WTC11 (cell line): ENCODE results near the gene CDIP1. TPM values are rescaled to one million over a fixed set of nuclear protein-coding genes. Genes with fewer than 3 reads are reported as not detected.

Experiments used
- ATAC-seq: fragments of 200-7000 bp; cut with Tn5 transposase; 2 replicates; pipeline ENCODE4 v1.10.0; 2021; ENCODE audit warnings: mild to moderate bottlenecking, moderate library complexity
- CTCF ChIA-PET: fragments of 300-600 bp; sonication (Branson Sonifier 250); formaldehyde crosslinking; loops from one replicate; lab custom pipeline; 2021; ENCODE audit warnings: antibody characterized with exemption; lab: Charles Lee
- POLR2A ChIA-PET: fragments of 350-600 bp; sonication (Branson Sonifier 250); formaldehyde crosslinking; loops from one replicate; lab custom pipeline; 2021; ENCODE audit warnings: antibody characterized with exemption; lab: Charles Lee
- DNase-seq: peaks from one replicate; pipeline ENCODE4 v3.0.0; 2021; ENCODE audit warnings: low spot score
- H3K27ac Mint-ChIP-seq: 2 replicates; pipeline ENCODE4 v1.8.0; 2021; ENCODE audit warnings: mixed read lengths
- H3K27me3 Mint-ChIP-seq: 2 replicates; pipeline ENCODE4 v1.8.0; 2021; ENCODE audit warnings: low read depth, mild to moderate bottlenecking, moderate library complexity, mixed read lengths
- H3K36me3 Mint-ChIP-seq: 2 replicates; pipeline ENCODE4 v1.8.0; 2021; ENCODE audit warnings: mixed read lengths
- H3K4me1 Mint-ChIP-seq: 2 replicates; pipeline ENCODE4 v1.8.0; 2022; ENCODE audit warnings: mixed read lengths
- H3K4me3 Mint-ChIP-seq: 2 replicates; pipeline ENCODE4 v1.8.0; 2021; ENCODE audit warnings: mild to moderate bottlenecking, moderate library complexity, mixed read lengths
- H3K9me3 Mint-ChIP-seq: 2 replicates; pipeline ENCODE4 v1.8.0; 2021; ENCODE audit warnings: mixed read lengths
- ATF1 ChIP-seq: sonication (generic); formaldehyde crosslinking; IDR thresholded peaks from 2 replicates; pipeline ENCODE4 v1.8.1; 2023; ENCODE audit warnings: mild to moderate bottlenecking, moderate library complexity, missing genetic modification reagents
- CREM ChIP-seq: sonication (generic); formaldehyde crosslinking; IDR thresholded peaks from 2 replicates; pipeline ENCODE4 v1.8.1; 2022; ENCODE audit warnings: mild to moderate bottlenecking, missing genetic modification reagents, moderate library complexity
- ELF4 ChIP-seq: sonication (generic); formaldehyde crosslinking; IDR thresholded peaks from 2 replicates; pipeline ENCODE4 v1.8.1; 2022; ENCODE audit warnings: low read depth, mild to moderate bottlenecking, moderate library complexity, missing genetic modification reagents
- FOXP1 ChIP-seq: sonication (generic); formaldehyde crosslinking; IDR thresholded peaks from 2 replicates; pipeline ENCODE4 v1.8.0; 2022; ENCODE audit warnings: missing genetic modification reagents, mild to moderate bottlenecking, moderate library complexity, borderline replicate concordance
- HMGA2 ChIP-seq: fragments of 250-450 bp; sonication (Bioruptor Pico); IDR thresholded peaks from 2 replicates; pipeline ENCODE4 v1.4.0; 2021; ENCODE audit warnings: mild to moderate bottlenecking, moderate library complexity
- NFE2L1 ChIP-seq: sonication (generic); formaldehyde crosslinking; IDR thresholded peaks from 2 replicates; pipeline ENCODE4 v1.8.1; 2023; ENCODE audit warnings: missing genetic modification reagents
- NR1H2 ChIP-seq: sonication (generic); formaldehyde crosslinking; IDR thresholded peaks from 2 replicates; pipeline ENCODE4 v1.9.0; 2021; ENCODE audit warnings: mild to moderate bottlenecking, moderate library complexity, missing genetic modification reagents
- PRRX2 ChIP-seq: fragments of 250-450 bp; sonication (Bioruptor Pico); IDR thresholded peaks from 2 replicates; pipeline ENCODE4 v1.8.0; 2021; ENCODE audit warnings: mild to moderate bottlenecking
- RELA ChIP-seq: sonication (generic); formaldehyde crosslinking; IDR thresholded peaks from 2 replicates; pipeline ENCODE4 v1.8.1; 2022; ENCODE audit warnings: missing genetic modification reagents, mild to moderate bottlenecking, borderline replicate concordance
- RORB ChIP-seq: fragments of 250-450 bp; sonication (Bioruptor Pico); IDR thresholded peaks from 2 replicates; pipeline ENCODE4 v1.9.0; 2021; ENCODE audit warnings: mild to moderate bottlenecking
- SMAD4 ChIP-seq: sonication (generic); formaldehyde crosslinking; IDR thresholded peaks from 2 replicates; pipeline ENCODE4 v1.8.0; 2022; ENCODE audit warnings: mild to moderate bottlenecking, missing genetic modification reagents
- SOX15 ChIP-seq: fragments of 250-450 bp; sonication (Bioruptor Pico); IDR thresholded peaks from 2 replicates; pipeline ENCODE4 v1.9.0; 2021; ENCODE audit warnings: mild to moderate bottlenecking
- TP53 ChIP-seq: sonication (generic); formaldehyde crosslinking; IDR thresholded peaks from 2 replicates; pipeline ENCODE4 v1.8.1; 2023; ENCODE audit warnings: mild to moderate bottlenecking, missing genetic modification reagents
- ZNF263 ChIP-seq: sonication (generic); formaldehyde crosslinking; IDR thresholded peaks from 2 replicates; pipeline ENCODE4 v1.8.1; 2022; ENCODE audit warnings: low read depth, mild to moderate bottlenecking, moderate library complexity, missing genetic modification reagents
- ZNF671 ChIP-seq: fragments of 250-450 bp; sonication (Bioruptor Pico); IDR thresholded peaks from 2 replicates; pipeline ENCODE4 v1.8.0; 2021; ENCODE audit warnings: mild to moderate bottlenecking
- total RNA-seq: library from RNA; stranded (reverse); gene quantifications from 3 replicates; pipeline ENCODE4 v1.2.3, GENCODE V29; 2021
- TF ChIP-seq, protein P1 (sequence below): sonication (generic); formaldehyde crosslinking; IDR thresholded peaks from 2 replicates; pipeline ENCODE4 v1.8.1; 2022; ENCODE audit warnings: low read depth, missing genetic modification reagents, borderline replicate concordance
- TF ChIP-seq, protein P2 (sequence below): sonication (generic); formaldehyde crosslinking; conservative IDR thresholded peaks from 2 replicates; pipeline ENCODE4 v1.8.1; 2022; ENCODE audit warnings: mild to moderate bottlenecking, missing genetic modification reagents
- TF ChIP-seq, protein P3 (sequence below): sonication (generic); formaldehyde crosslinking; IDR thresholded peaks from 2 replicates; pipeline ENCODE4 v1.8.0; 2022; ENCODE audit warnings: missing genetic modification reagents
- TF ChIP-seq, protein P4 (sequence below): fragments of 250-450 bp; sonication (Bioruptor Pico); IDR thresholded peaks from 2 replicates; pipeline ENCODE4 v1.9.0; 2021; ENCODE audit warnings: moderate library complexity, mild to moderate bottlenecking, inconsistent platforms, borderline replicate concordance
- TF ChIP-seq, protein P5 (sequence below): sonication (generic); formaldehyde crosslinking; IDR thresholded peaks from 2 replicates; pipeline ENCODE4 v1.8.0; 2023; ENCODE audit warnings: missing genetic modification reagents

CDIP1 gene
- total RNA-seq, 1 experiment from 2014 or later = 68.9 TPM

DNA sequence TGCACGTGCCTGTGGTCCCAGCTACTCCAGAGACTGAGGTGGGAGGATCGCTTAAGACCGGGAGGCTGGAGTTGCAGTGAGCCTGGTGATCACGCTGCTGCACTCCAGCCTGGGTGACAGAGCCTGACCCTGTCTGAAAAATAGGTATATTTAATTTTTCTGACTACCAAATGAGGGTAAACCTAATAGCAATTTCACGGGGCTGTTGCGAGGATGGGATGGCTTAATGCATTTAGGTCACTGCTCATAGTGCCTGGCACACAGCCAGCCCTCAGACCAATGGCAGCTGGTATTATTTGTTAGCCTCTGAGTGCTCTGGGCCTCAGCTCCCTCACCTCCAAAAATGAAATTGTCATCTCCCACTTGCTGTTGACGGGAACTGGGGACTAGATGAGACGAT is 5.9 kb upstream of the CDIP1 start (continued):
- TF ChIP-seq, protein P1, sequence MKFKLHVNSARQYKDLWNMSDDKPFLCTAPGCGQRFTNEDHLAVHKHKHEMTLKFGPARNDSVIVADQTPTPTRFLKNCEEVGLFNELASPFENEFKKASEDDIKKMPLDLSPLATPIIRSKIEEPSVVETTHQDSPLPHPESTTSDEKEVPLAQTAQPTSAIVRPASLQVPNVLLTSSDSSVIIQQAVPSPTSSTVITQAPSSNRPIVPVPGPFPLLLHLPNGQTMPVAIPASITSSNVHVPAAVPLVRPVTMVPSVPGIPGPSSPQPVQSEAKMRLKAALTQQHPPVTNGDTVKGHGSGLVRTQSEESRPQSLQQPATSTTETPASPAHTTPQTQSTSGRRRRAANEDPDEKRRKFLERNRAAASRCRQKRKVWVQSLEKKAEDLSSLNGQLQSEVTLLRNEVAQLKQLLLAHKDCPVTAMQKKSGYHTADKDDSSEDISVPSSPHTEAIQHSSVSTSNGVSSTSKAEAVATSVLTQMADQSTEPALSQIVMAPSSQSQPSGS (CRISPR knock-in tag) = no peak
- TF ChIP-seq ATF1 (CRISPR knock-in tag) (no peak), SOX15 (no peak), RORB (CRISPR knock-in tag) (no peak), ZNF671 (no peak), RELA (no peak), NFE2L1 (CRISPR knock-in tag) (no peak), ELF4 (CRISPR knock-in tag) (no peak)
- TF ChIP-seq, protein P2, sequence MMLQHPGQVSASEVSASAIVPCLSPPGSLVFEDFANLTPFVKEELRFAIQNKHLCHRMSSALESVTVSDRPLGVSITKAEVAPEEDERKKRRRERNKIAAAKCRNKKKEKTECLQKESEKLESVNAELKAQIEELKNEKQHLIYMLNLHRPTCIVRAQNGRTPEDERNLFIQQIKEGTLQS (CRISPR knock-in tag) = no peak

DNA sequence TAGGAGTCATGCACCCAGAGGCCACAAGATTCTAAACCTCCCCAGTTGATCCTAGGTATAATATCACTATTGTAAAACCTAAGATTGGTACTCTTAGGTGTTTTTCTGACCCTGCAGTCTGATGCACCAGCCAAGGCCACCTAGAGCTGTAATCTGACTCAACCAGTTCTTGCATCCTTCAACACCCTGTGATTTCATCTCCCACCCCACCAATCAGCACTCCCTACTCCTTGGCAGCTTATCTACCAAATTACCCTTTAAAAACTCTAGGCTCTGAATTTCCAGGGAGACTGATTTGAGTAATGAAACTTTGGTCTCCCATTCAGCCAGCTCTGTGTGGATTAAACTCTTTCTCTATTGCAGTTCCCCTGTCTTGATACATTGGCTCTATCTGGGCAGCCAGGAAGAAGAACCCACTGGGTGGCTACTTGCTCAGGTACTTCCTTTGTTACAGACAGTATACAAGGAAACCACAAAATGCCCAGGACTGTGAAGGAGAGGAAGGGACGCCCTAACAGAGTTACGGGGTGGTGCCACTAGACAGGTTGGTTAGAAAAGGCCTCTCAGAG is 1.2 kb upstream of the CDIP1 start:
- peaks cover 14% of the 10 kb centered on the region for H3K9me3 Mint-ChIP-seq
- no peak overlapping the region for H3K4me3 Mint-ChIP-seq
- peaks cover 25% of the 10 kb centered on the region for H3K36me3 Mint-ChIP-seq
- DNase-seq (no peak), ATAC-seq (no peak)
- H3K27ac Mint-ChIP-seq = no peak overlapping the region
- TF ChIP-seq FOXP1 (no peak), TP53 (CRISPR knock-in tag) (no peak), PRRX2 (CRISPR knock-in tag) (no peak), CREM (CRISPR knock-in tag) (no peak), NFE2L1 (CRISPR knock-in tag) (no peak), ZNF263 (CRISPR knock-in tag) (no peak), NR1H2 (CRISPR knock-in tag) (no peak), RORB (CRISPR knock-in tag) (no peak), SMAD4 (CRISPR knock-in tag) (no peak), HMGA2 (CRISPR knock-in tag) (no peak)
- TF ChIP-seq, protein P3, sequence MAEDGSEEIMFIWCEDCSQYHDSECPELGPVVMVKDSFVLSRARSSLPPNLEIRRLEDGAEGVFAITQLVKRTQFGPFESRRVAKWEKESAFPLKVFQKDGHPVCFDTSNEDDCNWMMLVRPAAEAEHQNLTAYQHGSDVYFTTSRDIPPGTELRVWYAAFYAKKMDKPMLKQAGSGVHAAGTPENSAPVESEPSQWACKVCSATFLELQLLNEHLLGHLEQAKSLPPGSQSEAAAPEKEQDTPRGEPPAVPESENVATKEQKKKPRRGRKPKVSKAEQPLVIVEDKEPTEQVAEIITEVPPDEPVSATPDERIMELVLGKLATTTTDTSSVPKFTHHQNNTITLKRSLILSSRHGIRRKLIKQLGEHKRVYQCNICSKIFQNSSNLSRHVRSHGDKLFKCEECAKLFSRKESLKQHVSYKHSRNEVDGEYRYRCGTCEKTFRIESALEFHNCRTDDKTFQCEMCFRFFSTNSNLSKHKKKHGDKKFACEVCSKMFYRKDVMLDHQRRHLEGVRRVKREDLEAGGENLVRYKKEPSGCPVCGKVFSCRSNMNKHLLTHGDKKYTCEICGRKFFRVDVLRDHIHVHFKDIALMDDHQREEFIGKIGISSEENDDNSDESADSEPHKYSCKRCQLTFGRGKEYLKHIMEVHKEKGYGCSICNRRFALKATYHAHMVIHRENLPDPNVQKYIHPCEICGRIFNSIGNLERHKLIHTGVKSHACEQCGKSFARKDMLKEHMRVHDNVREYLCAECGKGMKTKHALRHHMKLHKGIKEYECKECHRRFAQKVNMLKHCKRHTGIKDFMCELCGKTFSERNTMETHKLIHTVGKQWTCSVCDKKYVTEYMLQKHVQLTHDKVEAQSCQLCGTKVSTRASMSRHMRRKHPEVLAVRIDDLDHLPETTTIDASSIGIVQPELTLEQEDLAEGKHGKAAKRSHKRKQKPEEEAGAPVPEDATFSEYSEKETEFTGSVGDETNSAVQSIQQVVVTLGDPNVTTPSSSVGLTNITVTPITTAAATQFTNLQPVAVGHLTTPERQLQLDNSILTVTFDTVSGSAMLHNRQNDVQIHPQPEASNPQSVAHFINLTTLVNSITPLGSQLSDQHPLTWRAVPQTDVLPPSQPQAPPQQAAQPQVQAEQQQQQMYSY = no peak
- TF ChIP-seq, protein P4, sequence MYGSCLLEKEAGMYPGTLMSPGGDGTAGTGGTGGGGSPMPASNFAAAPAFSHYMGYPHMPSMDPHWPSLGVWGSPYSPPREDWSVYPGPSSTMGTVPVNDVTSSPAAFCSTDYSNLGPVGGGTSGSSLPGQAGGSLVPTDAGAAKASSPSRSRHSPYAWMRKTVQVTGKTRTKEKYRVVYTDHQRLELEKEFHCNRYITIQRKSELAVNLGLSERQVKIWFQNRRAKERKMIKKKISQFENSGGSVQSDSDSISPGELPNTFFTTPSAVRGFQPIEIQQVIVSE (CRISPR knock-in tag) = no peak
- TF ChIP-seq, protein P5, sequence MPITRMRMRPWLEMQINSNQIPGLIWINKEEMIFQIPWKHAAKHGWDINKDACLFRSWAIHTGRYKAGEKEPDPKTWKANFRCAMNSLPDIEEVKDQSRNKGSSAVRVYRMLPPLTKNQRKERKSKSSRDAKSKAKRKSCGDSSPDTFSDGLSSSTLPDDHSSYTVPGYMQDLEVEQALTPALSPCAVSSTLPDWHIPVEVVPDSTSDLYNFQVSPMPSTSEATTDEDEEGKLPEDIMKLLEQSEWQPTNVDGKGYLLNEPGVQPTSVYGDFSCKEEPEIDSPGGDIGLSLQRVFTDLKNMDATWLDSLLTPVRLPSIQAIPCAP (CRISPR knock-in tag) = no peak
- H3K27me3 Mint-ChIP-seq = peaks cover 32% of the 10 kb centered on the region
- CTCF ChIA-PET = interaction anchor here (1.1 to 4.0 kb wide), 4 partner anchors 9 to 46 kb away, joined by 3 to 23 read pairs (median 12); no protein-coding TSS in a partner anchor
- POLR2A ChIA-PET = interaction anchor here (1.6 kb wide), 1 partner anchor 9 kb away, joined by 15 read pairs; no protein-coding TSS in a partner anchor
- H3K4me1 Mint-ChIP-seq = peaks cover 28% of the 10 kb centered on the region
